SK-N-SH treated with all-trans-retinoic acid at 6 μM for 48 hours (cell line): ENCODE measurements around the gene HHIPL1.
A peak's percentile ranks its signal among the peaks of the same experiment; 100 is the strongest.

ENCODE experiments used
- ATAC-seq: fragments of 200-7000 bp; cut with Tn5 transposase; 3 replicates; pipeline ENCODE4 v1.9.1; 2020; ENCODE audit warnings: mild to moderate bottlenecking, moderate library complexity
- ARNTL ChIP-seq: fragments of 450-650 bp; formaldehyde crosslinking; IDR thresholded peaks from 2 replicates; pipeline ENCODE4 v1.5.0; 2020; ENCODE audit warnings: low read depth, mild to moderate bottlenecking, moderate library complexity, borderline replicate concordance
- BACH2 ChIP-seq: fragments of 250-450 bp; sonication (Bioruptor Pico); IDR thresholded peaks from 2 replicates; pipeline ENCODE4 v1.9.0; 2021; ENCODE audit warnings: mild to moderate bottlenecking, borderline replicate concordance
- CSRNP3 ChIP-seq: fragments of 250-450 bp; sonication (Bioruptor Pico); IDR thresholded peaks from 2 replicates; pipeline ENCODE4 v1.5.1; 2021; ENCODE audit warnings: mild to moderate bottlenecking, moderate library complexity
- ISL1 ChIP-seq: fragments of 250-450 bp; sonication (Bioruptor Pico); IDR thresholded peaks from 2 replicates; pipeline ENCODE4 v2.1.2; 2022; ENCODE audit warnings: mild to moderate bottlenecking, moderate library complexity
- OSR1 ChIP-seq: fragments of 250-450 bp; sonication (Bioruptor Pico); IDR thresholded peaks from 2 replicates; pipeline ENCODE4 v1.8.0; 2022; ENCODE audit warnings: moderate library complexity, mild to moderate bottlenecking, inconsistent platforms
- PATZ1 ChIP-seq: fragments of 250-450 bp; sonication (Bioruptor Pico); IDR thresholded peaks from 2 replicates; pipeline ENCODE4 v1.8.0; 2020; ENCODE audit warnings: mild to moderate bottlenecking, moderate library complexity, borderline replicate concordance
- POU6F1 ChIP-seq: fragments of 250-450 bp; sonication (Bioruptor Pico); IDR thresholded peaks from 2 replicates; pipeline ENCODE4 v1.8.0; 2021; ENCODE audit warnings: low read depth, mild to moderate bottlenecking, moderate library complexity, borderline replicate concordance
- RARB ChIP-seq: fragments of 250-450 bp; sonication (Bioruptor Pico); IDR thresholded peaks from 2 replicates; pipeline ENCODE4 v1.8.0; 2021; ENCODE audit warnings: mild to moderate bottlenecking, moderate library complexity
- SNAI2 ChIP-seq: fragments of 250-450 bp; sonication (Bioruptor Pico); IDR thresholded peaks from 2 replicates; pipeline ENCODE4 v1.5.0; 2020; ENCODE audit warnings: mild to moderate bottlenecking, moderate library complexity
- TCF4 ChIP-seq: fragments of 250-450 bp; sonication (Bioruptor Pico); IDR thresholded peaks from 2 replicates; pipeline ENCODE4 v1.8.0; 2021; ENCODE audit warnings: mild to moderate bottlenecking, moderate library complexity, borderline replicate concordance
- TOX ChIP-seq: fragments of 250-450 bp; sonication (Bioruptor Pico); IDR thresholded peaks from 2 replicates; pipeline ENCODE4 v1.8.0; 2021; ENCODE audit warnings: mild to moderate bottlenecking, moderate library complexity, borderline replicate concordance
- TSHZ2 ChIP-seq: fragments of 250-450 bp; sonication (Bioruptor Pico); IDR thresholded peaks from 2 replicates; pipeline ENCODE4 v1.5.0; 2020; ENCODE audit warnings: mild to moderate bottlenecking, moderate library complexity
- ZC3H10 ChIP-seq: fragments of 250-450 bp; sonication (Bioruptor Pico); IDR thresholded peaks from 2 replicates; pipeline ENCODE4 v1.5.1; 2021; ENCODE audit warnings: mild to moderate bottlenecking, moderate library complexity
- ZFP3 ChIP-seq: fragments of 250-450 bp; sonication (Bioruptor Pico); IDR thresholded peaks from 2 replicates; pipeline ENCODE4 v1.5.0; 2020; ENCODE audit warnings: mild to moderate bottlenecking, moderate library complexity
- ZFP30 ChIP-seq: fragments of 450-650 bp; formaldehyde crosslinking; IDR thresholded peaks from 2 replicates; pipeline ENCODE4 v1.5.0; 2022; ENCODE audit warnings: mild to moderate bottlenecking, moderate library complexity
- ZNF565 ChIP-seq: fragments of 450-650 bp; formaldehyde crosslinking; conservative IDR thresholded peaks from 2 replicates; pipeline ENCODE4 v1.5.0; 2020; ENCODE audit warnings: low read depth, mild to moderate bottlenecking, moderate library complexity
- ZNF70 ChIP-seq: fragments of 450-650 bp; formaldehyde crosslinking; IDR thresholded peaks from 2 replicates; pipeline ENCODE4 v1.5.0; 2020; ENCODE audit warnings: mild to moderate bottlenecking, moderate library complexity
- ZNF8 ChIP-seq: fragments of 450-650 bp; formaldehyde crosslinking; IDR thresholded peaks from 2 replicates; pipeline ENCODE4 v1.5.0; 2020; ENCODE audit warnings: mild to moderate bottlenecking, moderate library complexity
- TF ChIP-seq, protein P1 (sequence below): fragments of 250-450 bp; sonication (Bioruptor Pico); IDR thresholded peaks from 2 replicates; pipeline ENCODE4 v1.5.1; 2020; ENCODE audit warnings: low read depth, mild to moderate bottlenecking, moderate library complexity

HHIPL1 gene

DNA sequence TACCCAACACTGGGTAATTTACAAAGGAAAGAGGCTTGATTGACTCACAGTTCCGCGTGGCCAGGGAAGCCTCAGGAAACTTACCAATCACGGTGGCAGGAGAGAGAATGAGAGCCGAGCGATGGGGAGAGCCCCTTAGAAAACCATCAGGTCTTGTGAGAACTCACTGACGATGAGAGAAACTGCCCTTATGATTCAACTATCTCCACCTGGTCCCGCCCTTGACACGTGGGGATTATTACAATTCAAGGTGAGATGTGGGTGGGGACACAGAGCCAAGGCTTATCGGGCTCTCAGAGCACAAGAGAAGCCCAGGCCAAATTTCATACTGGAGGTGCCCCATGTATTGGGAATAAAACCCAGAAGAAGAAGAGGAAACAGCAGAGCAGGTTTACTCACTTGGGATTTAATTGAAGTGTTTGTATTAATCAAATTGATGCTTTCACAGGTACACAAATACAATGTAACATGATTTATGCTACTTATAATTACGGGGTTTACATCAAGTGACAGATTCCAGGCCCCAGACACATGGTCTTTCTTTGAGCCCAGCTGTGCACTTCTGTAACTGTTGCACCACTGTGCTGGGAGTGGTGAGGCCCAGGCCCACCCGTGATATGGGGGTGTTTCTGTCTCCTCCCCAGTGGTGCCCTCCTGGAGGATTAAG is 32.7 kb upstream of the HHIPL1 start:
- ATAC-seq, result no peak

GRCh38 chr14:99612738-99613330 is 32.1 kb upstream of the HHIPL1 start:
- peak; percentile 65 for ATAC-seq
- no peak for TF ChIP-seq PATZ1
- TF ChIP-seq, protein P1, sequence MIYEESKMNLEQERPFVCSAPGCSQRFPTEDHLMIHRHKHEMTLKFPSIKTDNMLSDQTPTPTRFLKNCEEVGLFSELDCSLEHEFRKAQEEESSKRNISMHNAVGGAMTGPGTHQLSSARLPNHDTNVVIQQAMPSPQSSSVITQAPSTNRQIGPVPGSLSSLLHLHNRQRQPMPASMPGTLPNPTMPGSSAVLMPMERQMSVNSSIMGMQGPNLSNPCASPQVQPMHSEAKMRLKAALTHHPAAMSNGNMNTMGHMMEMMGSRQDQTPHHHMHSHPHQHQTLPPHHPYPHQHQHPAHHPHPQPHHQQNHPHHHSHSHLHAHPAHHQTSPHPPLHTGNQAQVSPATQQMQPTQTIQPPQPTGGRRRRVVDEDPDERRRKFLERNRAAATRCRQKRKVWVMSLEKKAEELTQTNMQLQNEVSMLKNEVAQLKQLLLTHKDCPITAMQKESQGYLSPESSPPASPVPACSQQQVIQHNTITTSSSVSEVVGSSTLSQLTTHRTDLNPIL, result no peak
- TF ChIP-seq ZFP3 (CRISPR knock-in tag), result no peak
- TF ChIP-seq ZNF565, result no peak
- TF ChIP-seq OSR1, result no peak
- no peak for TF ChIP-seq SNAI2 (CRISPR knock-in tag)
- no peak for TF ChIP-seq TCF4
- no peak for TF ChIP-seq ISL1 (CRISPR knock-in tag)
- no peak for TF ChIP-seq ZNF70 (CRISPR knock-in tag)

More for the DNA sequence above, 32.7 kb upstream of the HHIPL1 start:
- TF ChIP-seq OSR1 (no peak), TOX (no peak), CSRNP3 (CRISPR knock-in tag) (no peak), BACH2 (CRISPR knock-in tag) (no peak), TCF4 (no peak), PATZ1 (no peak), POU6F1 (CRISPR knock-in tag) (no peak), RARB (CRISPR knock-in tag) (no peak), TSHZ2 (CRISPR knock-in tag) (no peak), ZC3H10 (CRISPR knock-in tag) (no peak), ZNF8 (CRISPR knock-in tag) (no peak), ARNTL (CRISPR knock-in tag) (no peak), ZFP30 (no peak)
- TF ChIP-seq, protein P1, result no peak
